Thyroid gland (tissue), 4 donors: ENCODE data around the gene COG5.

Source experiments
- CTCF ChIP-seq, 6 experiments: fragments of 200-600 bp in 3 of 6; fragments of 450-650 bp in 3 of 6; sonication (generic) in 3 of 6; IDR thresholded peaks; one replicate each; pipeline ENCODE4 v1.5.1; 2016 to 2019; ENCODE audit warnings: antibody characterized with exemption in 6 of 6, mild to moderate bottlenecking in 2 of 6, inconsistent platforms in 1 of 6, moderate library complexity in 1 of 6
- POLR2A ChIP-seq, 2 donors: fragments of 450-650 bp; IDR thresholded peaks; one replicate each; pipeline ENCODE4 v1.6.1; 2017; ENCODE audit warnings: antibody characterized with exemption in 2 of 2, mild to moderate bottlenecking in 2 of 2, moderate library complexity in 1 of 2

- TF ChIP-seq CTCF (IDR thresholded peaks at IDR 0.05) = no peak
- TF ChIP-seq POLR2A (IDR thresholded peaks at IDR 0.05) = no peak
Observed at GRCh38 chr7:107593025-107593410, 29.3 kb upstream of the COG5 start.
